ENCODE results near the gene GALNT17.

DNA sequence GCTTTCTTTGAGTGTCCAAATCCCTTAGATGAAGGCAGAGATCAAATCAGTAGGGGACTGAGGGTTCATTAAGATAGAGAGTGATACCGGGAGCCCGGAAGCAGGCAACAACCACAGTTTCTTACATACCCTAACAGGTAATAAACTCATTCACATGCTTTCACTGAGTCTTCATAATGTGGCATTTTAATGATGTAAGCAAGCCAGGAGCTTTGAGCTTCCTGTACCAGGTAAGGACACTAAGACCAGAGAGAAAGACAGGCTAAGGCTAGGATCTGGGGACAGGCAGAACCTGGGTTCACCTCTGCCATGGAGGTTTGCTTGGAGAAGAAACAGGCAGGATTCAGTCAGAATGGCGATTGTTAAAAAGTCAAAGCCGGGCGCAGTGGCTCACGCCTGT lies 618.3 kb downstream of the GALNT17 start:
- TF ChIP-seq, protein P1, sequence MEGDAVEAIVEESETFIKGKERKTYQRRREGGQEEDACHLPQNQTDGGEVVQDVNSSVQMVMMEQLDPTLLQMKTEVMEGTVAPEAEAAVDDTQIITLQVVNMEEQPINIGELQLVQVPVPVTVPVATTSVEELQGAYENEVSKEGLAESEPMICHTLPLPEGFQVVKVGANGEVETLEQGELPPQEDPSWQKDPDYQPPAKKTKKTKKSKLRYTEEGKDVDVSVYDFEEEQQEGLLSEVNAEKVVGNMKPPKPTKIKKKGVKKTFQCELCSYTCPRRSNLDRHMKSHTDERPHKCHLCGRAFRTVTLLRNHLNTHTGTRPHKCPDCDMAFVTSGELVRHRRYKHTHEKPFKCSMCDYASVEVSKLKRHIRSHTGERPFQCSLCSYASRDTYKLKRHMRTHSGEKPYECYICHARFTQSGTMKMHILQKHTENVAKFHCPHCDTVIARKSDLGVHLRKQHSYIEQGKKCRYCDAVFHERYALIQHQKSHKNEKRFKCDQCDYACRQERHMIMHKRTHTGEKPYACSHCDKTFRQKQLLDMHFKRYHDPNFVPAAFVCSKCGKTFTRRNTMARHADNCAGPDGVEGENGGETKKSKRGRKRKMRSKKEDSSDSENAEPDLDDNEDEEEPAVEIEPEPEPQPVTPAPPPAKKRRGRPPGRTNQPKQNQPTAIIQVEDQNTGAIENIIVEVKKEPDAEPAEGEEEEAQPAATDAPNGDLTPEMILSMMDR (conservative IDR thresholded peaks at IDR 0.05; ENCODE audit: low read length): no peak
- TF ChIP-seq EZH2phosphoT487 (IDR thresholded peaks at IDR 0.05; ENCODE audit: borderline replicate concordance): no peak

Data from Loucy (cell line).